ENCODE measurements around the gene MACO1. TPM values are rescaled to one million over a fixed set of nuclear protein-coding genes. Genes with fewer than 3 reads are reported as not detected.
A peak's percentile ranks its signal among the peaks of the same experiment; 100 is the strongest.

Gene MACO1
- total and polyA plus RNA-seq, 9 of the 15 experiments (the other 6 are each of a cell fraction or from before 2014, with no cell fraction given), result 4.6 to 28.4 (median 21.7) TPM

- TF ChIP-seq BRF2 (IDR thresholded peaks at IDR 0.05; ENCODE audit: borderline replicate concordance, insufficient read depth, insufficient read length), result no peak
- no peak for TF ChIP-seq FOXJ2 (tag; IDR thresholded peaks at IDR 0.05)
- no peak for TF ChIP-seq NFIX (CRISPR knock-in tag; IDR thresholded peaks at IDR 0.05; ENCODE audit: low read depth)
- TF ChIP-seq HNRNPL (IDR thresholded peaks at IDR 0.05; ENCODE audit: low read depth, low read length), result peak; percentile 71
- TF ChIP-seq KAT7 (CRISPR knock-in tag; IDR thresholded peaks at IDR 0.05; ENCODE audit: borderline replicate concordance), result peak; percentile 43; the same call in 1 of the 2 replicates
- TF ChIP-seq MAFF (IDR thresholded peaks at IDR 0.05; ENCODE audit: low read length), result no peak
- no peak for TF ChIP-seq SMAD2 (IDR thresholded peaks at IDR 0.05; ENCODE audit: low read depth, low read length)
- 0 out of 2 replicates have a peak, but pooled peaks have one; percentile 11 for TF ChIP-seq SMC3 (conservative IDR thresholded peaks at IDR 0.05; ENCODE audit: insufficient read depth, low read depth, low read length)
- no peak for TF ChIP-seq HIVEP1 (CRISPR knock-in tag; IDR thresholded peaks at IDR 0.05)
- no peak for TF ChIP-seq TCF15 (CRISPR knock-in tag; IDR thresholded peaks at IDR 0.05)
- no peak for TF ChIP-seq FOXA3 (CRISPR knock-in tag; conservative IDR thresholded peaks at IDR 0.05 in 1 of 2, IDR thresholded peaks at IDR 0.05 in 1 of 2)
- TF ChIP-seq KLF13 (tag; IDR thresholded peaks at IDR 0.05; ENCODE audit: borderline replicate concordance, low read depth), result no peak; the same call in 1 of the 2 replicates
- TF ChIP-seq MYC (IDR thresholded peaks at IDR 0.05; ENCODE audit: low read depth, low read length), result peak; percentile 5; the same call in 1 of the 2 replicates
- no peak for TF ChIP-seq MYC (CRISPR knock-in tag; IDR thresholded peaks at IDR 0.05; ENCODE audit: borderline replicate concordance, low read depth)
- 0 out of 2 replicates have a peak, but pooled peaks have one; percentile 27 for TF ChIP-seq NR2C2 (CRISPR knock-in tag; IDR thresholded peaks at IDR 0.05)
- TF ChIP-seq NR2C2 (tag; IDR thresholded peaks at IDR 0.05), result peak; percentile 23; the same call in 1 of the 2 replicates
- no peak for TF ChIP-seq XRCC5 (IDR thresholded peaks at IDR 0.05; ENCODE audit: low read depth, low read length)
- TF ChIP-seq ZNF217 (CRISPR knock-in tag; IDR thresholded peaks at IDR 0.05), result no peak
- TF ChIP-seq NELFE (IDR thresholded peaks at IDR 0.05; ENCODE audit: insufficient read depth, insufficient read length), result no peak
- TF ChIP-seq ZNF512 (tag; IDR thresholded peaks at IDR 0.05), result no peak
Observed at GRCh38 chr1:25430967-25431881, 527 bp downstream of the MACO1 start (continued).

Data from K562 (cell line).